Stimulated activated CD4-positive, alpha-beta T cell treated with anti-CD3 and anti-CD28 coated beads, Interleukin-1b, Interleukin-23, amount 100 ng/mL, for 1 hour (primary cell): ENCODE measurements around the gene NUDT5.
"Not testable (repeated sequence)": the region's sequence is repeated elsewhere in the genome, so short reads cannot be mapped to it uniquely, and the experiment has no call there.

Experiments
- DNase-seq, 2 donors: peaks; one replicate each; pipeline ENCODE4 v3.0.0-alpha.2; 2020; ENCODE audit warnings: low read depth in 2 of 2

Gene NUDT5

DNA sequence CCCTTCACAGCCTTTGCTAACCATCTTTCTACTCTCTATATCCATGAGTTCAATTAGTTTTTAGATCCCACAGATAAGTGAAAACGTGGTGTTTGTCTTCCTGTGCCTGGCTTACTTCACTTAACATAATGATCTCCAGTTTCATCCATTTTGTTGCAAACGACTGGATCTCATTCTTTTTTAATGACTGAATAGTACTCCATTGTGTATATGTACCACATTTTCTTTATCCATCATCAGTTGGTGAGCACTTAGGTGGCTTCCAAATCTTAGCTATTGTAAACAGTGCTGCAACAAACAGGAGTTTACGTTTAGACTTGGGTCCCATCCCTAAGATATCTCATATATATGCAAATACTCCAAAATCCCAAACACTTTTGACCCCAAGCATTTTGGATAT, 9.4 kb upstream of the NUDT5 start:
- no peak for DNase-seq

GRCh38 chr10:12202226-12202625, 6.5 kb upstream of the NUDT5 start:
- no peak for DNase-seq

GRCh38 chr10:12201543-12201942, 5.9 kb upstream of the NUDT5 start:
- DNase-seq = no peak

DNA sequence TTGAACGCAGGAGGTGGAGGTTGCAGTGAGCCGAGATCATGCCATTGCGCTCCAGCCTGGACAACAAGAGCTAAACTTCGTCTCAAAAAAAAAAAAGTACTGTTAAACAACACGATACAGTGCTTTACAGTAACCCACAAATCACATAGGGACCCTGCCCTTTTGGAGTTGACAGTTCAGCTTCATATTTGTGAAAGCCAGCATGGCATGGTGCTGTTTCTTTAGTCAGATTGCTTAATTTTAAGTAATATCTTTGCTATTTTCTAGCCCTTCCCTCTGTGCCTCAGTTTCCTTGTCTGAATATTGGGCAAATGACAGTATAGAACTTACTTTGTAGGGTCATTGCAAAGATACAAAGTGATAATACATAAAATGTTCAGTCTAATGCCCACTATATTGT, 5.2 kb upstream of the NUDT5 start:
- no peak for DNase-seq

DNA sequence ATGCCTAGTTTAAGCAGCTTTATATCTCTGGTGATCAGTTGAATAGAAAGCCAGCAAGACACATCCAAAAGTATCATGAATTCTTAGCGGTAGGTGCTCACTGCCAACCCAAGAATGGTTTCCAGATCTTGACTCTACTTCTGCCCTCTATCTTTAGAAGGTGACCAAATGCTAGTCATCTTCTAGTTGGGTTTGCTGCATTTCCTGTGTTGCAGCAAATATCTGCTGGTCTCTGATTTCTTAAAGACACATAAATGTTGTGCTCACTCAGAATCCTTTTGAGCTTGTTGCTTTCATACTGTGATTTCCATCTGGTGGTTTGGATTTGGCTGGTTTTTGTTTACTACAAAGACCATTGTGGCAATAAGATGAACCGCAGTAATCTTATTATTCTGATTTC, 2.5 kb upstream of the NUDT5 start:
- DNase-seq = no peak

- DNase-seq = no peak
Measured at GRCh38 chr10:12196531-12197211, 980 bp upstream of the NUDT5 start.

- no peak for DNase-seq
Measured at GRCh38 chr10:12195281-12195602, 449 bp downstream of the NUDT5 start.

DNA sequence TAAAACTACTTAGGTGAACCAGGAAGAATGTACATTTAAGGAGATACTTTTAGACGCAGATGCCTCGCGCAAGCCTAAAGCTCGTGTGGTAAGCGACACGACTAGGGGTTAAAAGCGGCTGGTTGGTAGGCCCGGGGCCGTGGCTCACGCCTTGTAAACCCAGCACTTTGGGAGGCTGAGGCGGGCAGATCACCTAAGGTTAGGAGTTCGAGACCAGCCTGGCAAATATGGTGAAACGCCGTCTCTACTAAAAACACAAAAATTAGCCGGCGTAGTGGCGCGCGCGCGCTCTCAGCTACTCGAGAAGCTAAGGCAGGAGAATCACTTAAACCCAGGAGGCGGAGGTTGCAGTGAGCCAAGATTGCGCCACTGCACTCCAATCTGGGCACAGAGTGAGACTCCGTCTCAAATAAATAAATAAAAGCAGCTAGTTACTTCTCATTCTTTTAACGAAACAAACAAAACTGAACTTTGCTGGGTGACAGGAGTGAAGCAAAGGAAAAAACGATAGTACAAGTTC, 879 bp downstream of the NUDT5 start:
- DNase-seq = no peak

- no peak for DNase-seq
Measured at GRCh38 chr10:12193193-12193592, 2.5 kb downstream of the NUDT5 start.

DNA sequence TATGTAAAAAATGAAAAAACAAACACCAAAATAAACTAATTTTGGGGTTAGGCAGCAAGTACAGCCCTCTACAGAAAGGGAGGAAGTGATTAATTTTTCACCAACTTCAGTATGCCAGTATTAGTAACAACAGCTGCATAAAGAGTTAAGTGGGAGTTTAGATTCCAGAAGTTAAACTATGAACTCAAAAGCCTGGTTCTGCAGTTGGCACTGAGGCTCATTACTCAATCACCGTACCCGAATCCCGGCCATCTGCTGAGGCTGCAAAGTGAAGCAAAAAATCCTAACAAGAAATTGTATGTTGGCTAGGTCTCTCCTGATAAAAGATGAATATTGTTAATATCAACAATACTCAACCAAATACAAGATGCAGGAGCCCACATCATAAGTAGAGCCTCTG, 4.0 kb downstream of the NUDT5 start:
- DNase-seq = no peak

GRCh38 chr10:12189426-12189825, 6.3 kb downstream of the NUDT5 start:
- no peak for DNase-seq

DNA sequence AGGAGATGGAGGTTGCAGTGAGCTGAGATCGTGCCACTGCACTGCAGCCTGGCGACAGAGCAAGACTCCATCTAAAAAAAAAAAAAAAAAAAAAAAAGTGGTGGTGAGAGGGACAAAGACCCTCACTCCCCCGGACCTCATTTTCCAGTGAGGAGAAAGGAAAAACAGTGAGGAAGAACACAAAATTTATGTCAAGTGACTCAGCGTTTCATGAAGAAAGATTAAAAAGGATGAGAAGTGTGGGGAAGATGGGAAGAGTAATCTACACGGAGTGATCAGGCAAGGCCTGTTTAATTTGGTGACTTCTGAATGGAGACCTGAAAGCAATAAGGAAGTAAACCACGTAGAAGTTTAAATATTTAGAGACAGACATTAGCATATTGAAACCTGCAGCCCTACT, 7.0 kb downstream of the NUDT5 start:
- no peak for DNase-seq

DNA sequence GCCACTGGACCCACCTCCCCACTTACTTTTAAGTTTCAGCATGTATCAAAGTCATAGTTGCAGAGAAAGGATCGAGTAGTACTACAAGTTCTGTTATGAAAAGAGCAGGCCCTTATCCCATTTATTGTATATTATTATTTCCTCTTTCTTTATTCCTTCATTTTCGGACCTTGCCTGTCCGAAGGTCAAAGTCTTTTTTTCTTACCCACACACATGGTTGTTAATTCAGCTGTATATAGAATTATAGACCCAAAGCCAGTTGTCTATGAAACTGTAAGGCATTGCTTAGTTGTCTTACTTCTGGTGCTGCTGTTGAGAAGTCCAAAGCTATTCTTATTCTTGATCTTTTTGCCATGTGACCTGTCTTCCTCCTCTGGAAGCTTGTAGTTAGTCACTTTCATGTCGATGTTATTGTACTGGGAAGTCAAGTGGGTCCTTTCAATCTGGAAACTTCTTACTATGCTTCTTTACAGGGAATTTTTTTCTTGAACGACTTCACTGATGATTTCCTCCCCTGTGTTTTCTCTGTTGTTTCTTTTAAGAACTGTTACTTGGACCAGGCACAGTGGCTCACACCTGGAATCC, 8.3 kb downstream of the NUDT5 start:
- no peak for DNase-seq

DNA sequence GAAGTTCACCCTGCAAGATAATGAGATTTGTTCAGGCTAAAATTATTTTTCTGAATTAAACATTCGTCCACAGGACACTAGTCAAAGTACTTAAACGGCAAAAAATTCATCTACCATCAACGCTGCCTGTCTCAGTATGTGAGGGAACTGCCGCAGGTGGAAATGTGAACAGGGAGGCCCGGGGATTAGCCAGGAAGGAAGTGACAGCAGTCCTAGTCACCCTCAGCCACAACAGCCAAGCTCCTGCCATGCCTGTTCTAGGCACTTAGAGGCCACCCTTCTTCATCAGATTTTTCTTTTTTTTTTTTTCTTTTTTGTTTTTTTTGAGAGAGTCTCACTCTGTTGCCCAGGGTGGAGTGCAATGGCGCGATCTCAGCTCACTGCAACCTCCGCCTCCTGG, 9.4 kb downstream of the NUDT5 start:
- DNase-seq = no peak

DNA sequence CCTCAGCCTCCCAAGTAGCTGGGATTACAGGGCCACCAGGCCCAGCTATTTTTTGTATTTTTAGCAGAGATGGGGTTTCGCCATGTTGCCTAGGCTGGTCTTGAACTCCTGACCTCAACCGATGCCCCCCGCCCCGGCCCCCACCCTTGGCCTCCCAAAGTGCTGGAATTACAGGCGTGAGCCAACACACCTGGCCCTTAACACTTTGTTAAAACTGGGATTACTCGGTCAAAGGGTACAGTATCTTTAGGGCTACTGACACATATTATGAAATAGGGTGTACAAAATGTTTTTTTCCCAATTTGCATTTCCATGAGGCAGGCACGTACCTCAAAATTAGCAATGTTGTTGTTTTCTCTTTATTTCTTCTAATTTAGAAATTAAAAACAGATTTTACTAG, 11.5 kb downstream of the NUDT5 start:
- DNase-seq = no peak

GRCh38 chr10:12181065-12181775, 14.5 kb downstream of the NUDT5 start:
- peak in 1 of 2 donors; percentile 37 for DNase-seq

- no peak for DNase-seq
Measured at GRCh38 chr10:12180221-12180974, 15.3 kb downstream of the NUDT5 start.

- no peak for DNase-seq
Measured at GRCh38 chr10:12179606-12180170, 16.0 kb downstream of the NUDT5 start.

DNA sequence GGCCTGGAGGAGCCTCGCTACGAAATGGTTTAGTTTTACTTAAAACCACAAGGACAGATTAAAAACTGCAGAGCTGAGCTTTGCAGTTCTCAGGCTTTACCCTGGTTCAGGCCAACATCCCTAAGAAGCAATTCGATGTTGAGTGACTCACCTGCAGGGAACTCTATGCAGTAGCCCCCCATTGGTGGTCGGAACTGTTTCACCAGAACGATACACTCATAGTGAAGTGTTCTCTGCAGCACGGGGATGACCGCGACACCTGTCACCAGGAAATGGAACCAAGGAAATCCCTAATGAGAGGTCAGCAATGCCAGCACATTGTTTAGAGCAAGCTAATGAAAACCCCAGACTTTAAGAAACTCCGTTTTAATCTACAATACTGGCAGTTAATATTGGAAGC, 18.0 kb downstream of the NUDT5 start:
- DNase-seq = no peak

- DNase-seq = not testable (repeated sequence)
Measured at GRCh38 chr10:12171512-12171911, 24.2 kb downstream of the NUDT5 start.

DNA sequence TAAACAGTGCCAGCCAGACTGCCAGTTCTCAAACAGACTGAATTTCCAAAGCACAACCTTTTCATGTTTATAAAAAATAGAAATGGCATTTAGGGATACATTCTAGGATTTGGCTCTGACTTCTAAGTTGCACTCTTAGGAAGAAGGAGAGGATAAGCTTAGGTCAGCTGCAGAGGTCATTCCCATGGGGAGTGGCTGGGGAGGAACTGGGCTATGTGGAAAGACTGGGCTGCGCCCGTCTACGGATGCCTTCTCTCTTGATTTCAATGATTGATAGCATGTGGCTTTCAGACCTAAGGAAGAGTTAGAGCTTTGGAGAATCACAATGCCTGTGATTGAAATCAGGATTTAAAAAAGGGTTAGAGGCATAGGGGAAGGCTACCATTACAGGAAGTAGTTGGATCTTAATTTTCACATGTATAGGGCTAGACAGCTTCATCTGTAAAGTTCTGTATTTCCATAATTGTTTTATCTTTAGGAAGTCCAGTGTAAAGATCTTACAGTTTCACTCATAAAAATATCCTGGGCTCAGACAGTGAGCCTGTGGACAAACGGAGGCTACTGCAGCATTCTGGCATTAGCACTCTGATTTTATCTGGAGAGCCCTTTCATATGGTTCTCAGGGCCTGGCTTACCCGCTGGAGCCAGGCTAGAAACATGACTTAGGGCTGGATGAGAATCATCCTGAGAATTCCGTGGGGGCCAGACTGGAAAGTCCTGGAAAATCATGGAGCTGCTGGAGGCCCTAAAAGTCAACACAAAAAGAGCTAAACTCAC, 29.5 kb downstream of the NUDT5 start:
- no peak for DNase-seq
